Esophagus squamous epithelium (tissue), 5 donors: ENCODE measurements around the gene MARVELD1. TPM values are rescaled to one million over a fixed set of nuclear protein-coding genes. Genes with fewer than 3 reads are reported as not detected.
A peak's percentile ranks its signal among the peaks of the same experiment; 100 is the strongest.

ENCODE experiments used
- DNase-seq: peaks from one replicate; lab custom pipeline; 2025; lab: John Stamatoyannopoulos, UW
- H3K27ac ChIP-seq, 4 donors: fragments of 200-600 bp; sonication (generic); one replicate each; pipeline ENCODE4 v1.5.1; 2016 to 2019; ENCODE audit warnings: mild to moderate bottlenecking in 1 of 4
- H3K27me3 ChIP-seq, 4 donors: fragments of 200-600 bp; sonication (generic); 1 replicate in 3 of 4; 2 replicates in 1 of 4; pipeline versions ENCODE4 v1.5.1 to v1.6.0; 2017 to 2021; ENCODE audit warnings: antibody characterized with exemption in 1 of 4
- H3K36me3 ChIP-seq, 3 donors: fragments of 200-600 bp; sonication (generic); one replicate each; pipeline ENCODE4 v1.5.1; 2016 to 2019
- H3K4me1 ChIP-seq, 3 donors: fragments of 200-600 bp; sonication (generic); one replicate each; pipeline ENCODE4 v1.5.1; 2017 to 2019
- H3K4me3 ChIP-seq, 4 donors: fragments of 200-600 bp; sonication (generic); 1 replicate in 3 of 4; 2 replicates in 1 of 4; pipeline ENCODE4 v1.5.1; 2016 to 2019; ENCODE audit warnings: mild to moderate bottlenecking in 2 of 4, moderate library complexity in 1 of 4
- H3K9me3 ChIP-seq, 3 donors: fragments of 200-600 bp; sonication (generic); one replicate each; pipeline ENCODE4 v1.5.1; 2016 to 2019
- POLR2A ChIP-seq, 4 donors: fragments of 450-650 bp; IDR thresholded peaks; one replicate each; pipeline ENCODE4 v1.6.1; 2017; ENCODE audit warnings: antibody characterized with exemption in 4 of 4, mild to moderate bottlenecking in 4 of 4, moderate library complexity in 3 of 4
- WGBS, 2 donors: methylation state at CpG; one replicate each; pipeline ENCODE4 v1.1.5; 2018; 5-methylcytosine and 5-hydroxymethylcytosine counted together
- intact Hi-C: fragments of 100-400 bp; cut with DNase I; formaldehyde crosslinking; loops from one replicate; pipeline ENCODE4 v1.15.0; 2022
- total RNA-seq, 4 donors: library from RNA; depleted of rRNA; stranded (reverse); fragments of >200 nt; gene quantifications; one replicate each; pipeline ENCODE4 v1.1.0, GENCODE V29; 2016
- TF ChIP-seq, protein P1 (sequence below), 6 experiments: fragments of 450-650 bp in 4 of 6; fragments of 200-600 bp in 2 of 6; sonication (generic) in 2 of 6; IDR thresholded peaks; one replicate each; pipeline ENCODE4 v1.5.1; 2016 to 2019; ENCODE audit warnings: antibody characterized with exemption in 6 of 6, mild to moderate bottlenecking in 4 of 6, moderate library complexity in 4 of 6
- donor health status: DM: yes; HTN: yes; CAD: no.

The MARVELD1 gene
- total RNA-seq, 4 donors from 2014 or later: 4.0 to 20.5 (median 12.3) TPM

DNA sequence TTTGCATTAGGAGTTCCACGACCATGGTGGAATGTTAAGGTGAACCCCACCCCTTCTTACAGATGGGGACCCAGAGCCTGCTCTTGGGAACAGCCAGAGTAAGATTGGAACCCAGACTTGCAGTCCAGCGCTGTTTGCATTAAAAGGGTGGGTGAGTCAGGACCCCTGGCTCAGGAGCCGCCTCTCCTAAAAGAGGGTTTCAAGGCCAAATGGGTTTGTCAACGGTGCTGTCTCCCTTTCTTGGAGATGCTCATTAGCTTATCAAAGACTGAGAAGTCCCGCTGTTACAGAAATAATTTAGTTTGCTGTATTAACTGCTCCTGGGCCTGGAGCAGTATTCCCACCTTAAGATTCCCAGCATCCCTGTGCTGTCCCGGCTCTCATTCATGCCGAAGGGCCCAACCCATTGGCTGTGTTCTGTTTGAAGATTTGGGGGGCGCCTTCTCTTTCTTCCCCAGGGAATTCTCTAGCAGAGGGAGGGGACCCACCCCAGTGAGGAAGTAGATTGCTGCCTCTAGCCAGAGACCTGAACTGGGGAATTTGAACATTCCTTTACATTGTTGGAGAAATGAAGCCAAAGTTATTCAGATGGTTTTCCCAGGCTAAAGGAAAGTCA, 1.8 kb downstream of the MARVELD1 start:
- Histone ChIP-seq H3K27ac (peak overlapping the region; percentile 88 to 97 (median 94)), H3K36me3 (peaks cover 0 to 12% (median 0%) of the 10 kb centered on the region in 3 donors), H3K27me3 (peaks cover 0 to 86% (median 0%) of the 10 kb centered on the region in 4 donors), H3K4me3 (peak overlapping the region; percentile 46 to 87 (median 62)), H3K4me1 (peaks cover 8 to 88% (median 55%) of the 10 kb centered on the region in 3 donors), H3K9me3 (no peaks in the 10 kb centered on the region)
- no peak for DNase-seq
- WGBS, 2 donors: 17 to 34% methylated on average over 1 to 6 of the region's 8 CpGs
- intact Hi-C loops: no loop called here
- no peak for TF ChIP-seq POLR2A (IDR thresholded peaks at IDR 0.05)
- TF ChIP-seq, protein P1, sequence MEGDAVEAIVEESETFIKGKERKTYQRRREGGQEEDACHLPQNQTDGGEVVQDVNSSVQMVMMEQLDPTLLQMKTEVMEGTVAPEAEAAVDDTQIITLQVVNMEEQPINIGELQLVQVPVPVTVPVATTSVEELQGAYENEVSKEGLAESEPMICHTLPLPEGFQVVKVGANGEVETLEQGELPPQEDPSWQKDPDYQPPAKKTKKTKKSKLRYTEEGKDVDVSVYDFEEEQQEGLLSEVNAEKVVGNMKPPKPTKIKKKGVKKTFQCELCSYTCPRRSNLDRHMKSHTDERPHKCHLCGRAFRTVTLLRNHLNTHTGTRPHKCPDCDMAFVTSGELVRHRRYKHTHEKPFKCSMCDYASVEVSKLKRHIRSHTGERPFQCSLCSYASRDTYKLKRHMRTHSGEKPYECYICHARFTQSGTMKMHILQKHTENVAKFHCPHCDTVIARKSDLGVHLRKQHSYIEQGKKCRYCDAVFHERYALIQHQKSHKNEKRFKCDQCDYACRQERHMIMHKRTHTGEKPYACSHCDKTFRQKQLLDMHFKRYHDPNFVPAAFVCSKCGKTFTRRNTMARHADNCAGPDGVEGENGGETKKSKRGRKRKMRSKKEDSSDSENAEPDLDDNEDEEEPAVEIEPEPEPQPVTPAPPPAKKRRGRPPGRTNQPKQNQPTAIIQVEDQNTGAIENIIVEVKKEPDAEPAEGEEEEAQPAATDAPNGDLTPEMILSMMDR (IDR thresholded peaks at IDR 0.05): no peak

DNA sequence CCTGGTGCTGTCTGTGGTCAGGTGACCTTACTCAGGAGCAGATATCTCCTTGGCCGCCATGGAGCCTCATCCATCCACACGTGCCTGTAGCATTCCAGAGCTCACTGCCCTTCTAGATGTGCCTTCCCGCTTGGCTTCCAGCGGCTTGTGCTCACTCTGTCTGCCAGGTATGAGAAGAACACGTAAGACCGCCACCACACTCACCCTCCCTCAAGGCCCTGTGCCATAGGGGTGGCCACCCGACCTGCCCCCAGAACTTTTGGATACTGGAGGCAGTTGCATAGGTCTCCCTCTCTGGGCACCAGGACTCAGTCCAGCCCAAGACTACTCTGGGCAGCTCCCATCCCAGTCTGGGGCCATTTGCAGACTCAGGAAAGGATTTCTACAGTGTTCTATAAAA, 4.1 kb downstream of the MARVELD1 start:
- H3K9me3 ChIP-seq: no peaks in the 10 kb centered on the region
- intact Hi-C loops: no loop called here
- peaks cover 0 to 12% (median 0%) of the 10 kb centered on the region in 3 donors for H3K36me3 ChIP-seq
- no peak for DNase-seq
- no peak for TF ChIP-seq POLR2A (IDR thresholded peaks at IDR 0.05)
- TF ChIP-seq, protein P1 (IDR thresholded peaks at IDR 0.05): no peak
- H3K4me3 ChIP-seq: no peak overlapping the region
- WGBS, 2 donors: 88 to 92% methylated on average over 6 to 7 of the region's 7 CpGs
- peaks cover 0 to 78% (median 0%) of the 10 kb centered on the region in 4 donors for H3K27me3 ChIP-seq
- peaks cover 8 to 75% (median 48%) of the 10 kb centered on the region in 3 donors for H3K4me1 ChIP-seq
- H3K27ac ChIP-seq: peak overlapping the region; percentile 68 to 92 (median 82)

DNA sequence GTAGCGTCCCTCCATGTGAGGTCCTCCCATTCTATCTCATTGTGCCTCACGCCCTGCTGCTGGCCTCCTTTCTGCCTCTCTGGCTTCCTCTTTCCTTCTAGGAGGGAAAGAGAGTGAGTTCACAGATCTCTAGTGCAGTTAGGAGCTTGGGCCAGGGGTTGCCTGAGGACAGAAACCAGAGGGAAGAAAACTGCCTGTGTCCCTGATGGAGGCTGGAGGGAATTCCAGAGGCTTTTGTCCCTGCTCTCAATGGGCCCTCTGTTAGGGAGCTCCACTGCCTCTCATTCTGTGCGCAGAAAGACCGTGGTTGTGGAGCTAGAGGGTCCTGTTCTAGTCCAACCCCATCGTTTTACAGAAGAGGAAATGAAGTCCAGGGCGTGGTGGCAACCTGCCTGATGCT, 4.6 kb downstream of the MARVELD1 start:
- WGBS, 2 donors: 33 to 56% methylated on average over 5 to 6 of the region's 6 CpGs
- peaks cover 0 to 12% (median 0%) of the 10 kb centered on the region in 3 donors for H3K36me3 ChIP-seq
- H3K27ac ChIP-seq: peak overlapping the region; percentile 68 to 92 (median 82)
- no peaks in the 10 kb centered on the region for H3K9me3 ChIP-seq
- H3K27me3 ChIP-seq: peaks cover 0 to 77% (median 0%) of the 10 kb centered on the region in 4 donors
- peaks cover 8 to 70% (median 42%) of the 10 kb centered on the region in 3 donors for H3K4me1 ChIP-seq
- peak overlapping the region in 1 of 4 donors; percentile 31 for H3K4me3 ChIP-seq
- TF ChIP-seq POLR2A (IDR thresholded peaks at IDR 0.05): no peak
- TF ChIP-seq, protein P1 (IDR thresholded peaks at IDR 0.05): no peak
- intact Hi-C loops: no loop called here
- no peak for DNase-seq

DNA sequence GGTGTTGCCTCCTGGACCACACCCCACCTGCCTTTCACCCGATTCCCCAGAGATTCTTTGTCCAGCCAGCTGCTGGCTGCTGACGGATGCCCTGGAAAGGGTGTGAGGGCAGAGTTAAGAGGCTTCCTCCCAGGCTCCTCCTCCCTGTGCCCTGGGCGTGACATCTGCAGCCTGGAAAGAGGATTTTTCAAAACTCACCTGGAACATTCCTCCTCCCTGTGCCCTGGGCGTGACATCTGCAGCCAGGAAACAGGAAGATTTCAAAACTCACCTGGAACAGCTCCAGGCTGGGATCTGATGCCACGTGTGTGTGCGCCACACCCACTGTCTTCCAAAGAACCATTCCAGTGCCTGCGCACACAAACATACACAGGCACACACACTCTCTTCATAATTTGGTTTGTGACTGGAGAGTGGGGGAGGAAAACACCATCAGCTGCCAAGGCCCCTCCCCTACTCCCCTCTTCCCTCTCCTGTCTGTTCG, 5.2 kb downstream of the MARVELD1 start:
- TF ChIP-seq, protein P1 (IDR thresholded peaks at IDR 0.05): no peak
- TF ChIP-seq POLR2A (IDR thresholded peaks at IDR 0.05): peak in 1 of 4 donors; percentile 27
- Histone ChIP-seq H3K27me3 (peaks cover 0 to 73% (median 0%) of the 10 kb centered on the region in 4 donors), H3K4me3 (peak overlapping the region in 1 of 4 donors; percentile 31), H3K4me1 (peaks cover 8 to 65% (median 40%) of the 10 kb centered on the region in 3 donors), H3K9me3 (no peaks in the 10 kb centered on the region), H3K36me3 (peaks cover 0 to 12% (median 0%) of the 10 kb centered on the region in 3 donors), H3K27ac (peak overlapping the region; percentile 68 to 92 (median 82))
- intact Hi-C loops: no loop called here
- peak; percentile 9 for DNase-seq
- WGBS, 2 donors: 6 to 9% methylated on average over 4 to 5 of the region's 8 CpGs

DNA sequence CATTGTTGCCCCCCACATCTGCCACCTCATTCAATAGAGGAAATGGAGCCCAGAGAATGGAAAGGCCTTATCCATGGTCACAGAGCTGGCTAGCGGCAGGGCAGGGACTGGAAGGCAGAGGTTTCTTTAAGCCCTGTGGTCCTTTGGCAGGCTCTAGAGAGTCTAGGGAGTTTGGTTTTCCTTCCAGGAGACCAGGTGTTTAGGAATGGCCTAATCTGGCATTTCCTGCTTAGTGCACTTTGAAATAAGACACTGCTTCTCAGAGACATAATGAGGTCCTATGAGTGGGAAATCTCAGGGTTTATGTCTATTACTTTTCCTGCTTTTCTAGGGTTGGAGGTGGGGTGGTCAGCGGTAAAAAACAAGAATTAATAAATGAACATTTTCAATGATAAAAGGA, 6.1 kb downstream of the MARVELD1 start:
- intact Hi-C loops: no loop called here
- Histone ChIP-seq H3K27me3 (peaks cover 0 to 81% (median 0%) of the 10 kb centered on the region in 4 donors), H3K4me3 (no peak overlapping the region), H3K9me3 (no peaks in the 10 kb centered on the region), H3K4me1 (peaks cover 8 to 59% (median 40%) of the 10 kb centered on the region in 3 donors), H3K36me3 (peaks cover 0 to 12% (median 0%) of the 10 kb centered on the region in 3 donors), H3K27ac (peak overlapping the region; percentile 28 to 92 (median 82))
- TF ChIP-seq, protein P1 (IDR thresholded peaks at IDR 0.05): no peak
- TF ChIP-seq POLR2A (IDR thresholded peaks at IDR 0.05): no peak
- no peak for DNase-seq
- WGBS, 2 donors: 67 to 88% methylated on average over 1 to 2 of the region's 2 CpGs
